AG09309 (cell line): ENCODE results near the gene UROC1.

Experiments
- DNase-seq: peaks from one replicate; pipeline ENCODE4 v3.0.0-alpha.2; 2010; ENCODE audit warnings: low read depth
- H3K4me3 ChIP-seq: 2 replicates; pipeline ENCODE4 v1.5.1; 2011; ENCODE audit warnings: mild to moderate bottlenecking, low read depth, low read length, moderate library complexity; ENCODE audit not compliant: control insufficient read depth
- CTCF ChIP-seq: IDR thresholded peaks from 2 replicates; pipeline ENCODE4 v1.5.1; 2011; ENCODE audit warnings: mild to moderate bottlenecking, low read depth, low read length, inconsistent platforms; ENCODE audit not compliant: insufficient read depth, control insufficient read depth; ENCODE audit errors: missing control alignments

The UROC1 gene

GRCh38 chr3:126491221-126492013 is 26.2 kb downstream of the UROC1 start:
- DNase-seq = no peak
- no peak for TF ChIP-seq CTCF
- no peak overlapping the region for H3K4me3 ChIP-seq

- no peak for DNase-seq
These were observed 27.0 kb downstream of the UROC1 start for GRCh38 chr3:126490619-126491018.

GRCh38 chr3:126488886-126489569 is 28.5 kb downstream of the UROC1 start:
- TF ChIP-seq CTCF = no peak

More at GRCh38 chr3:126490619-126491018, 27.0 kb downstream of the UROC1 start:
- H3K4me3 ChIP-seq = no peak overlapping the region
- no peak for TF ChIP-seq CTCF

GRCh38 chr3:126488185-126488584 is 29.4 kb downstream of the UROC1 start:
- no peak overlapping the region for H3K4me3 ChIP-seq
- DNase-seq = no peak
- TF ChIP-seq CTCF = no peak

More at GRCh38 chr3:126488886-126489569, 28.5 kb downstream of the UROC1 start:
- no peak overlapping the region for H3K4me3 ChIP-seq
- DNase-seq = no peak

- TF ChIP-seq CTCF = no peak
- H3K4me3 ChIP-seq = no peak overlapping the region
- no peak for DNase-seq
These were observed 30.3 kb downstream of the UROC1 start for GRCh38 chr3:126487151-126487771.

- H3K4me3 ChIP-seq = no peak overlapping the region
- no peak for DNase-seq
These were observed 31.2 kb downstream of the UROC1 start for GRCh38 chr3:126486360-126486847.

More at GRCh38 chr3:126486360-126486847, 31.2 kb downstream of the UROC1 start:
- TF ChIP-seq CTCF = no peak
